Measurements from ENCODE around the gene HNRNPA2B1. TPM values are rescaled to one million over a fixed set of nuclear protein-coding genes. Genes with fewer than 3 reads are reported as not detected.

The HNRNPA2B1 gene
- total RNA-seq, 2 donors from 2014 or later, result 913 to 1,007 TPM

GRCh38 chr7:26200038-26200443, 505 bp downstream of the HNRNPA2B1 start:
- H3K9me3 Mint-ChIP-seq, result no peaks in the 10 kb centered on the region

GRCh38 chr7:26199301-26200037, 1.1 kb downstream of the HNRNPA2B1 start:
- Histone ChIP-seq H3K9ac (ENCODE audit: extremely low read depth, low read length, poor library complexity, severe bottlenecking) (peak overlapping the region; percentile 100), H3K9me3 (ENCODE audit: control insufficient read depth, low read length) (no peaks in the 10 kb centered on the region), H3K4me1 (ENCODE audit: control insufficient read depth, insufficient read depth, low read length) (peaks cover 4% of the 10 kb centered on the region), H3K4me3 (ENCODE audit: low read length) (peak overlapping the region; percentile 94), H3K36me3 (ENCODE audit: control insufficient read depth, insufficient read depth, low read length) (peaks cover 67% of the 10 kb centered on the region), H3K27me3 (ENCODE audit: control insufficient read depth, insufficient read depth, low read length, poor library complexity, severe bottlenecking) (no peaks in the 10 kb centered on the region), H3K27ac (ENCODE audit: low read depth, low read length) (peak overlapping the region; percentile 99)
- WGBS, 2 experiments (ENCODE audit: insufficient coverage in 1 of 2, insufficient read length in 1 of 2), result 0 to 1% methylated on average over 21 to 36 of the region's 36 CpGs
- H3K9me3 Mint-ChIP-seq, result no peaks in the 10 kb centered on the region
- H3K27ac Mint-ChIP-seq, result peak overlapping the region; percentile 100
- DNase-seq, result no peak
- no peak for TF ChIP-seq CTCF (conservative IDR thresholded peaks at IDR 0.05)
- peaks cover 33% of the 10 kb centered on the region for H3K4me1 Mint-ChIP-seq
- H3K27me3 Mint-ChIP-seq (ENCODE audit: insufficient read depth), result no peaks in the 10 kb centered on the region
- peaks cover 72% of the 10 kb centered on the region for H3K36me3 Mint-ChIP-seq (ENCODE audit: low read depth)
- peak overlapping the region; percentile 100 for H3K4me3 Mint-ChIP-seq

More at GRCh38 chr7:26200038-26200443, 505 bp downstream of the HNRNPA2B1 start:
- Histone ChIP-seq H3K27me3 (ENCODE audit: control insufficient read depth, insufficient read depth, low read length, poor library complexity, severe bottlenecking) (no peaks in the 10 kb centered on the region), H3K36me3 (ENCODE audit: control insufficient read depth, insufficient read depth, low read length) (peaks cover 63% of the 10 kb centered on the region), H3K9ac (ENCODE audit: extremely low read depth, low read length, poor library complexity, severe bottlenecking) (peak overlapping the region; percentile 100), H3K4me3 (ENCODE audit: low read length) (peak overlapping the region; percentile 94), H3K9me3 (ENCODE audit: control insufficient read depth, low read length) (no peaks in the 10 kb centered on the region), H3K4me1 (ENCODE audit: control insufficient read depth, insufficient read depth, low read length) (peaks cover 3% of the 10 kb centered on the region), H3K27ac (ENCODE audit: low read depth, low read length) (peak overlapping the region; percentile 99)
- 0% methylated on average over 6 to 28 of the region's 29 CpGs for WGBS, 2 experiments (ENCODE audit: insufficient coverage in 1 of 2, insufficient read length in 1 of 2)
- TF ChIP-seq CTCF (conservative IDR thresholded peaks at IDR 0.05), result no peak
- peak overlapping the region; percentile 100 for H3K27ac Mint-ChIP-seq
- no peaks in the 10 kb centered on the region for H3K27me3 Mint-ChIP-seq (ENCODE audit: insufficient read depth)
- DNase-seq, result peak; percentile 87
- peak overlapping the region; percentile 100 for H3K4me3 Mint-ChIP-seq
- H3K4me1 Mint-ChIP-seq, result peaks cover 35% of the 10 kb centered on the region
- H3K36me3 Mint-ChIP-seq (ENCODE audit: low read depth), result peaks cover 73% of the 10 kb centered on the region

GRCh38 chr7:26198781-26199169, 1.8 kb downstream of the HNRNPA2B1 start:
- peak overlapping the region; percentile 94 for H3K4me3 ChIP-seq (ENCODE audit: low read length)
- no peak overlapping the region for H3K27ac ChIP-seq (ENCODE audit: low read depth, low read length)
- H3K4me1 ChIP-seq (ENCODE audit: control insufficient read depth, insufficient read depth, low read length), result peaks cover 5% of the 10 kb centered on the region
- no peak for DNase-seq
- H3K4me3 Mint-ChIP-seq, result peak overlapping the region; percentile 100
- no peaks in the 10 kb centered on the region for H3K9me3 Mint-ChIP-seq
- H3K27ac Mint-ChIP-seq, result peak overlapping the region; percentile 100
- no peak for TF ChIP-seq CTCF (conservative IDR thresholded peaks at IDR 0.05)
- WGBS, 2 experiments (ENCODE audit: insufficient coverage in 1 of 2, insufficient read length in 1 of 2), result 0% methylated on average over 5 to 7 of the region's 7 CpGs
- no peaks in the 10 kb centered on the region for H3K27me3 Mint-ChIP-seq (ENCODE audit: insufficient read depth)
- H3K4me1 Mint-ChIP-seq, result peaks cover 32% of the 10 kb centered on the region
- H3K36me3 ChIP-seq (ENCODE audit: control insufficient read depth, insufficient read depth, low read length), result peaks cover 69% of the 10 kb centered on the region
- peaks cover 74% of the 10 kb centered on the region for H3K36me3 Mint-ChIP-seq (ENCODE audit: low read depth)
- H3K9ac ChIP-seq (ENCODE audit: extremely low read depth, low read length, poor library complexity, severe bottlenecking), result peak overlapping the region; percentile 100
- no peaks in the 10 kb centered on the region for H3K9me3 ChIP-seq (ENCODE audit: control insufficient read depth, low read length)
- no peaks in the 10 kb centered on the region for H3K27me3 ChIP-seq (ENCODE audit: control insufficient read depth, insufficient read depth, low read length, poor library complexity, severe bottlenecking)

Data from endodermal cell (in vitro differentiated cells).